Astrocyte (in vitro differentiated cells and primary cell): ENCODE measurements around the gene NUP133. TPM values are rescaled to one million over a fixed set of nuclear protein-coding genes. Genes with fewer than 3 reads are reported as not detected.

Source experiments
- DNase-seq: peaks from one replicate; pipeline ENCODE4 v3.0.0-alpha.2; 2010; ENCODE audit warnings: low read depth
- FAIRE-seq: peaks from 2 replicates; lab custom pipeline; 2011; peaks lifted over from hg19 to GRCh38; lab: Jason Lieb, UNC
- H2AFZ ChIP-seq: 2 replicates; pipeline ENCODE4 v1.6.0; 2012; ENCODE audit warnings: low read depth, low read length, inconsistent platforms
- H3K27ac ChIP-seq: 2 replicates; pipeline ENCODE4 v1.5.1; 2011; ENCODE audit warnings: low read depth, low read length, inconsistent platforms
- H3K27me3 ChIP-seq: 2 replicates; pipeline ENCODE4 v1.6.0; 2011; ENCODE audit warnings: low read length, inconsistent platforms; ENCODE audit not compliant: insufficient read depth
- H3K36me3 ChIP-seq: 2 replicates; pipeline ENCODE4 v1.5.1; 2011; ENCODE audit warnings: low read length, inconsistent platforms; ENCODE audit not compliant: insufficient read depth
- H3K4me1 ChIP-seq: 2 replicates; pipeline ENCODE4 v1.5.1; 2011; ENCODE audit warnings: low read length, inconsistent platforms; ENCODE audit not compliant: insufficient read depth
- H3K4me2 ChIP-seq: 2 replicates; pipeline ENCODE4 v1.6.0; 2012; ENCODE audit warnings: low read length, inconsistent platforms
- H3K4me3 ChIP-seq: 2 replicates; pipeline ENCODE4 v1.5.1; 2011; ENCODE audit warnings: low read depth, mild to moderate bottlenecking, low read length, inconsistent platforms; ENCODE audit not compliant: insufficient read depth
- H3K79me2 ChIP-seq: 2 replicates; pipeline ENCODE4 v1.6.0; 2012; ENCODE audit warnings: mild to moderate bottlenecking, low read length, inconsistent platforms; ENCODE audit not compliant: insufficient read depth
- H3K9ac ChIP-seq: 2 replicates; pipeline ENCODE4 v1.6.0; 2012; ENCODE audit warnings: mild to moderate bottlenecking, low read length, inconsistent platforms
- H3K9me3 ChIP-seq: 2 replicates; pipeline ENCODE4 v1.5.1; 2012; ENCODE audit warnings: low read depth, mild to moderate bottlenecking, low read length, inconsistent platforms; ENCODE audit not compliant: insufficient read depth
- H4K20me1 ChIP-seq: 2 replicates; pipeline ENCODE4 v1.6.0; 2012; ENCODE audit warnings: low read length, inconsistent platforms; ENCODE audit not compliant: insufficient read depth
- H3K27ac Mint-ChIP-seq: one replicate; pipeline ENCODE4 v1.8.0; 2021; ENCODE audit warnings: mild to moderate bottlenecking, mixed read lengths; ENCODE audit not compliant: unreplicated experiment
- H3K27me3 Mint-ChIP-seq: one replicate; pipeline ENCODE4 v1.8.0; 2021; ENCODE audit warnings: low read depth, mixed read lengths; ENCODE audit not compliant: unreplicated experiment
- H3K36me3 Mint-ChIP-seq: one replicate; pipeline ENCODE4 v1.8.0; 2021; ENCODE audit warnings: low read depth, mixed read lengths; ENCODE audit not compliant: unreplicated experiment
- H3K4me1 Mint-ChIP-seq: one replicate; pipeline ENCODE4 v1.8.0; 2021; ENCODE audit warnings: low read depth, mixed read lengths; ENCODE audit not compliant: unreplicated experiment
- H3K4me3 Mint-ChIP-seq: one replicate; pipeline ENCODE4 v1.8.0; 2021; ENCODE audit warnings: mild to moderate bottlenecking, moderate library complexity, mixed read lengths; ENCODE audit not compliant: unreplicated experiment
- H3K9me3 Mint-ChIP-seq: one replicate; pipeline ENCODE4 v1.8.0; 2021; ENCODE audit warnings: mild to moderate bottlenecking, mixed read lengths; ENCODE audit not compliant: unreplicated experiment
- EZH2 ChIP-seq: IDR thresholded peaks from 2 replicates; pipeline ENCODE4 v1.6.1; 2012; ENCODE audit warnings: mild to moderate bottlenecking, low read length, inconsistent platforms; ENCODE audit not compliant: insufficient read depth
- total RNA-seq: library from RNA; stranded (reverse); gene quantifications from 2 replicates; pipeline ENCODE4 v1.2.1, GENCODE V29; 2021
- TF ChIP-seq, protein P1 (sequence below): IDR thresholded peaks from 2 replicates; pipeline ENCODE4 v1.5.1; 2011; ENCODE audit warnings: low read depth, mild to moderate bottlenecking, inconsistent platforms, low read length, moderate library complexity; ENCODE audit not compliant: insufficient read depth

The NUP133 gene
- total RNA-seq, 1 donor from 2014 or later, result 35.1 TPM

DNA sequence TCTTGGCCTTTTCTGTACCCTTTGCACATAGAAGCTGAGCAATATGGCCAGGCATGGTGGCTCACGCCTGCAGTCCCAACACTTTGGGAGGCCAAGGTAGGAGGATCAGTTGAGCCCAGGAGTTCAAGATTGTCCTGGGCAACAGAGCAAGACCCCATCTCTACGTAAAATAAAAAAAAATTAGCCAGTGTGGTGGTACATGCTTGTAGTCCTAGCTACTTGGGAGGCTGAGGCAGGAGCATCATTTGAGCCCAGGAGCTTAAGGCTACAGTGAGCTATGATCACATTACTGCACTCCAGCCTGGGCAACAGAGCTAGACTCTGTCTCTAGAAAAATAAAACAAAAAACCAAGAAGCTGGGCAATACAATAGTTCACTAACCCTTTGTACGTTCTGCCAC is 80.6 kb downstream of the NUP133 start:
- H3K9me3 ChIP-seq, result no peaks in the 10 kb centered on the region
- Mint-ChIP-seq H3K27me3 (peaks cover 65% of the 10 kb centered on the region), H3K36me3 (peaks cover 4% of the 10 kb centered on the region), H3K4me1 (peaks cover 2% of the 10 kb centered on the region), H3K4me3 (no peak overlapping the region), H3K9me3 (peaks cover 14% of the 10 kb centered on the region), H3K27ac (no peak overlapping the region)
- H3K27ac ChIP-seq, result no peak overlapping the region
- no peak overlapping the region for H3K4me2 ChIP-seq
- FAIRE-seq (no peak), DNase-seq (no peak)
- H3K27me3 ChIP-seq, result peaks cover 30% of the 10 kb centered on the region
- no peak for TF ChIP-seq EZH2
- TF ChIP-seq, protein P1, sequence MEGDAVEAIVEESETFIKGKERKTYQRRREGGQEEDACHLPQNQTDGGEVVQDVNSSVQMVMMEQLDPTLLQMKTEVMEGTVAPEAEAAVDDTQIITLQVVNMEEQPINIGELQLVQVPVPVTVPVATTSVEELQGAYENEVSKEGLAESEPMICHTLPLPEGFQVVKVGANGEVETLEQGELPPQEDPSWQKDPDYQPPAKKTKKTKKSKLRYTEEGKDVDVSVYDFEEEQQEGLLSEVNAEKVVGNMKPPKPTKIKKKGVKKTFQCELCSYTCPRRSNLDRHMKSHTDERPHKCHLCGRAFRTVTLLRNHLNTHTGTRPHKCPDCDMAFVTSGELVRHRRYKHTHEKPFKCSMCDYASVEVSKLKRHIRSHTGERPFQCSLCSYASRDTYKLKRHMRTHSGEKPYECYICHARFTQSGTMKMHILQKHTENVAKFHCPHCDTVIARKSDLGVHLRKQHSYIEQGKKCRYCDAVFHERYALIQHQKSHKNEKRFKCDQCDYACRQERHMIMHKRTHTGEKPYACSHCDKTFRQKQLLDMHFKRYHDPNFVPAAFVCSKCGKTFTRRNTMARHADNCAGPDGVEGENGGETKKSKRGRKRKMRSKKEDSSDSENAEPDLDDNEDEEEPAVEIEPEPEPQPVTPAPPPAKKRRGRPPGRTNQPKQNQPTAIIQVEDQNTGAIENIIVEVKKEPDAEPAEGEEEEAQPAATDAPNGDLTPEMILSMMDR, result no peak
- no peaks in the 10 kb centered on the region for H4K20me1 ChIP-seq
- no peaks in the 10 kb centered on the region for H3K36me3 ChIP-seq
- H3K4me3 ChIP-seq, result no peak overlapping the region
- peaks cover 4% of the 10 kb centered on the region for H3K4me1 ChIP-seq
- no peak overlapping the region for H3K9ac ChIP-seq
- no peaks in the 10 kb centered on the region for H3K79me2 ChIP-seq
- no peak overlapping the region for H2AFZ ChIP-seq

DNA sequence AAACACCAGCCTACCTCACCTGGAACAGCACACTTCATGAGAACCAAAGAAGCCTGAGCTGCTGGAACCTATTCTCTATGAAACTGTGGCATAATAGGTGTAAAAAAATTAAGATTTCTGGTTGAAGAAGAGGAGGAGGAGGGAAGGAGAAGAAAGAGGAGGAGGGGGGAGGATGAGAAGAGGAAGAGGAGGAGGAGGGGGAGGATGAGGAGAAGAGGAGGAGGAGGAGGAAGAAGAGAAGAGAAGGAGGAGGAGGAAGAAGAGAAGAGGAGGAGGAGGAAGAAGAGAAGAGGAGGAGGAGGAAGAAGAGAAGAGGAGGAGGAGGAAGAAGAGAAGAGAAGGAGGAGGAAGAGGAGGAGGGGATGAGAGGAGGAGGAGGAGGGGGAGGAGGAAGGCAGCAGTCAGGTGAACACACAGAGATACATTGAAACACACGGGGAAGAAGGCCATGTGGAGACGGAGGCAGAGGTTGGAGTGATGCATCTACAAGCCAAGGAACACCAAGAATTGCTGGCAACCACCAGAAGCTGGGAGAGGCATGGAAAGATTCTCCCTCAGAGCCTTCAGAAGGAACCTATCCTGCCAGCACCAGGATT is 82.5 kb downstream of the NUP133 start:
- H3K27ac Mint-ChIP-seq, result no peak overlapping the region
- no peaks in the 10 kb centered on the region for H3K79me2 ChIP-seq
- no peaks in the 10 kb centered on the region for H3K36me3 ChIP-seq
- H3K9ac ChIP-seq, result no peak overlapping the region
- no peaks in the 10 kb centered on the region for H4K20me1 ChIP-seq
- H2AFZ ChIP-seq, result no peak overlapping the region
- H3K36me3 Mint-ChIP-seq, result no peaks in the 10 kb centered on the region
- H3K4me1 Mint-ChIP-seq, result no peaks in the 10 kb centered on the region
- no peak overlapping the region for H3K4me3 ChIP-seq
- H3K4me2 ChIP-seq, result no peak overlapping the region
- no peak overlapping the region for H3K27ac ChIP-seq
- H3K27me3 ChIP-seq, result peaks cover 15% of the 10 kb centered on the region
- DNase-seq, result no peak
- no peak overlapping the region for H3K4me3 Mint-ChIP-seq
- peaks cover 8% of the 10 kb centered on the region for H3K9me3 Mint-ChIP-seq
- FAIRE-seq, result no peak
- no peaks in the 10 kb centered on the region for H3K4me1 ChIP-seq
- peaks cover 54% of the 10 kb centered on the region for H3K27me3 Mint-ChIP-seq
- H3K9me3 ChIP-seq, result no peaks in the 10 kb centered on the region
- TF ChIP-seq, protein P1, result no peak
- no peak for TF ChIP-seq EZH2

GRCh38 chr1:229420765-229421164 is 87.4 kb downstream of the NUP133 start:
- no peaks in the 10 kb centered on the region for H4K20me1 ChIP-seq
- TF ChIP-seq, protein P1, result no peak
- no peak for TF ChIP-seq EZH2
- Mint-ChIP-seq H3K27me3 (peaks cover 39% of the 10 kb centered on the region), H3K27ac (no peak overlapping the region), H3K4me3 (no peak overlapping the region), H3K36me3 (no peaks in the 10 kb centered on the region), H3K4me1 (no peaks in the 10 kb centered on the region), H3K9me3 (peaks cover 8% of the 10 kb centered on the region)
- H3K36me3 ChIP-seq, result no peaks in the 10 kb centered on the region
- H3K9me3 ChIP-seq, result no peaks in the 10 kb centered on the region
- no peaks in the 10 kb centered on the region for H3K27me3 ChIP-seq
- no peak overlapping the region for H3K9ac ChIP-seq
- H3K27ac ChIP-seq, result no peak overlapping the region
- H2AFZ ChIP-seq, result no peak overlapping the region
- no peak for DNase-seq
- no peak overlapping the region for H3K4me2 ChIP-seq
- no peak overlapping the region for H3K4me3 ChIP-seq
- no peaks in the 10 kb centered on the region for H3K79me2 ChIP-seq
- no peaks in the 10 kb centered on the region for H3K4me1 ChIP-seq
- no peak for FAIRE-seq
